NCI-H1417 (cell line): Measurements from ENCODE around the gene NUDT6.

ENCODE experiments used
- DNase-seq, 3 experiments: peaks; one replicate each; lab custom pipeline; 2025; lab: John Stamatoyannopoulos, UW

NUDT6 gene

GRCh38 chr4:122914292-122914904, 8.0 kb downstream of the NUDT6 start:
- DNase-seq = peak; percentile 1 to 37 (median 4)

- DNase-seq = no peak
These were observed 9.4 kb downstream of the NUDT6 start for GRCh38 chr4:122912810-122913575.

DNA sequence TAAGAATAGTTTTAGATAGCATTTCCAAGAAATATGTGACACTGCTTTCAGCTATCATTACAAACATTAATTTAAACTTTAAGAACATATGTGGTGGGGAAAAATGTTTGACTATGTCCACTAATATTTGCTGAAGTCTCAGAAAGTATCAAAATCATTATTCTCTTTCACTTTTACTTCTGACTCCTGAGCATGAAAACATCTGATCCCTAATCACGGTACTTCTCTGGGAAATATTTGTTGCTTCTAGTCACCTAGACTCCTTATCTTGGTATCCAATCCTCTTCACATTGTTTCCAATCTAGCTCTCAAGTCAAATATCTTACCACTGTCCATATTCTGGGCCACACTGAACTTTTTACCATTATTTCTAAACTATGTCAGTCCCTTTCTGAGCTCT, 10.8 kb downstream of the NUDT6 start:
- no peak for DNase-seq

DNA sequence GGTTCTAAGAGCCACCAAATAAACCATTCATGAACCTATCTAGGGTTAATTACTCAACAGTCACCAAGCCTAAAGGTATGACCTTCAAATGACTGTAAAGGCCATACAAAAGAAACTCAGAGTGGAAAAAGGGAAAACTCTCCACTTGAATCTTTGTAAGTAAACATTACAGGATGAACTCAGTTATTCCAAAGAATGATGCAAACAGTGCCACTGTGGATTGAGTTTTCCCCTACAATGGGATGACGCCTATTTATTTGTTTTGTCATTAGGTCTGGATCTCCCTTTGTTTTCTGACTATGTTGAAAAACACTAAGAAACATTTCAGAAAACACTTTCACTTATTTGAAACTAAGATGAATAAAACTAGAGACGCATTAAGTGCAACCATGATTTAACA, 12.7 kb downstream of the NUDT6 start:
- DNase-seq = peak in 1 of 3 experiments; percentile 5

- no peak for DNase-seq
These were observed 14.2 kb downstream of the NUDT6 start for GRCh38 chr4:122908223-122908622.

- DNase-seq = no peak
These were observed 15.5 kb downstream of the NUDT6 start for GRCh38 chr4:122906859-122907305.

DNA sequence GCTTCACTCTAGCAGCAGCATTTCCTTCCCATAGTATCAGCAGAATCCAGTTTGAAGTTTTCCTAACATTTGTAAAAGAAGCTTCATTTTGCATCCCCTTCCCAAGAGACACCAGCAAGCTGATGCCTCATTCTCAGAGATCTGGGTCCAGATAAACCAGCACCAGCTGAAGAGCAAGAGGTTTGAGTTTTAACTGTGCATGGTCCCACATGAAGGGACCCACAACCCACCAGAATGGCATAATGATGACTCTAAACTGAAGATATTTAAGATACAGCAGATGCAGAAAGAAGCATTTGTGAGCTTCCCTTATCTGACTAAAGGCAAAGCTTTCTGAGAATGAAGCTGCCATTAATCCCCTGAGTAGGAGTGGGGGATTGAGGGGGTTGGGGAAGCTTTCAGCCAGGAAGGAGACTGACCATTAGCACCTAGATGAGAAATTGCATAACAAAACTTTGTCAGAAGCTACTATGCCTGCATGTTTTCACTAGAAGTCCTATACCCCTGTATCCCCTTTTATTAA, 18.6 kb downstream of the NUDT6 start:
- no peak for DNase-seq

- DNase-seq = no peak
These were observed 21.0 kb downstream of the NUDT6 start for GRCh38 chr4:122901247-122902010.

DNA sequence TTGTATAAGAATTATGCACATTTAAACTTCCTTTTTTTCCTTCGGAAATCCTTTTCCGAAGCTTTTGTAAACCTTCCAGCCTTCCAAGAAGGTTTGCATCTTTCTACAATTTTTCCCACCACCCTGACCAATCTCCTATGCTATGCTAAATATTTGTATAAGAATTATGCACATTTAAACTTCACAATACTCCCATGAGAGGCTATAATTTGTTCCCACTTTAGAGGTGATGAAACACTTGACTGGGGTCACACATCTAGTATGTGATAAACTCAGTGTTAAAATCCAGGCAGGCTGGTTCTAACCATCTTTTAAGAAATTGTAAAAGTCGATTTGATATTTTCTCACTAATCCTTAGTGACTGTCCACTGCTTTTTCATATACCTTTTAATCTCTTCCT, 22.1 kb downstream of the NUDT6 start:
- peak in 1 of 3 experiments; percentile 2 for DNase-seq

DNA sequence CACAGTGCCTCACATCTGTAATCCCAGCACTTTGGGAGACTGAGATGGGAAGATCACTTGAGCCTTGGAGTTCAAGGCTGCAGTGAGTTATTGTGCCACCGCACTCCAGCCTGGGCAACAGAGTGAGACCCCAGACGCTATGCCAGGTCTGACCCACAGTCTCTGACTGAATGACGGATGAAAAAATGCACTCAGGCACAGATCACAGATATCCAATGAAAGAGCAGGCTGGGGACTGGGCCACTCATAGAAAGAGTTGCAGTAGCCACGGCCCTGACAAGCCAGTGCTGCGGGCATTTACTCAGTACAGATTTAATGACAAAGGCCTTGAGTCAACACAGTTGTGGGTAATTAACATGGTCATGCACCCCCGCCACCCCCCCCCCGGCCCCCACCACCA, 22.7 kb downstream of the NUDT6 start:
- DNase-seq = no peak

GRCh38 chr4:122898370-122899150, 23.8 kb downstream of the NUDT6 start:
- no peak for DNase-seq

DNA sequence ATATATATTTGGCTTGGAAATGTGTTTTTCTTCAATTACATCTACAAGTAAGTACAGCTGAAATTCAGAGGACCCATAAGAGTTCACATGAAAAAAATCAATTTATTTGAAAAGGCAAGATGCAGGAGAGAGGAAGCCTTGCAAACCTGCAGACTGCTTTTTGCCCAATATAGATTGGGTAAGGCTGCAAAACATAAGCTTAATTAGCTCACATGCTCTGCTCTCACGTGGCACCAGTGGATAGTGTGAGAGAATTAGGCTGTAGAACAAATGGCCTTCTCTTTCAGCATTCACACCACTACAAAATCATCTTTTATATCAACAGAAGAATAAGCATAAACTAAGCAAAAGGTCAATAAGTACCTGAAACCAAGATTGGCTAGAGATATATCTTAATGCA, 26.1 kb downstream of the NUDT6 start:
- no peak for DNase-seq

DNA sequence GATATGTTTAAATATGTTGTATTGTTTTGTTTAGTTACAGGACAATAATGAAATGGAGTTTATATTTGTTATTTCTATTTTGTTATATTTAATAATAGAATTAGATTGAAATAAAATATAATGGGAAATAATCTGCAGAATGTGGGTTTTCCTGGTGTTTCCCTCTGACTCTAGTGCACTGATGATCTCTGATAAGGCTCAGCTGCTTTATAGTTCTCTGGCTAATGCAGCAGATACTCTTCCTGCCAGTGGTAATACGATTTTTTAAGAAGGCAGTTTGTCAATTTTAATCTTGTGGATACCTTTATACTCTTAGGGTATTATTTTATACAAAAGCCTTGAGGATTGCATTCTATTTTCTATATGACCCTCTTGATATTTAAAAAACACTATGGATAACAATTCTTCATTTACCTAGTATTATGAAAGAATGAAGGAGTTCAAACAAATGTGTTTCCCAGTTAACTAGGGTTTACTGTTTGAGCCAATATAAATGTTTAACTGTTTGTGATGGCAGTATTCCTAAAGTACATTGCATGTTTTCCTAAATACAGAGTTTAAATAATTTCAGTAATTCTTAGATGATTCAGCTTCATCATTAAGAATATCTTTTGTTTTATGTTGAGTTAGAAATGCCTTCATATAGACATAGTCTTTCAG, 26.9 kb downstream of the NUDT6 start:
- DNase-seq = no peak

DNA sequence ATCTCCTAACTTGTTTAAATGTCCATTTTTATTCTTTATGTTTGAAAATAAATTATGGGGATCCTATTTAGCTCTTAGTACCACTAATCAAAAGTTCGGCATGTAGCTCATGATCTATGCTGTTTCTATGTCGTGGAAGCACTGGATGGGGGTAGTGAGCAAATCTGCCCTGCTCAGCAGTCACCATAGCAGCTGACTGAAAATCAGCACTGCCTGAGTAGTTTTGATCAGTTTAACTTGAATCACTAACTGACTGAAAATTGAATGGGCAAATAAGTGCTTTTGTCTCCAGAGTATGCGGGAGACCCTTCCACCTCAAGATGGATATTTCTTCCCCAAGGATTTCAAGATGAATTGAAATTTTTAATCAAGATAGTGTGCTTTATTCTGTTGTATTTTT, 27.6 kb downstream of the NUDT6 start:
- no peak for DNase-seq

- DNase-seq = no peak
These were observed 32.1 kb downstream of the NUDT6 start for GRCh38 chr4:122890147-122890795.

DNA sequence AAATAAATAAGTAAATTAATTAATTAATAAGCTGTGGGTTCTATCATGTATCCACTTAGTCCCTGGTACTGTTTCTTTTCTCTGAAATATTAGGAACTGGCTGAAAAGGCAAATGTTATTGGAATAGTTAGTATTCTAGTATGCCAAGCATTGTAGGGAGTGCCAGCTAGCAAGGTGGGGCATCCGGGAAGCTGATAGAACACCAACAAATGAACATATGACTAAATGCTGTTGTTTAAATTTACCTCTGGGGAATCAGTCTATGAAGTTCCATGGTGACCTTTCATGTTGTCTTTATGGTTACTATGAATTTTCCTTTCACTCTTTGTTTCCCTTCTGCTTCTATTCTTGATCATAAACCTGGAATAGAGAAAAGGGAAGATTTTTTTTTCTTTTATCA, 32.7 kb downstream of the NUDT6 start:
- no peak for DNase-seq

DNA sequence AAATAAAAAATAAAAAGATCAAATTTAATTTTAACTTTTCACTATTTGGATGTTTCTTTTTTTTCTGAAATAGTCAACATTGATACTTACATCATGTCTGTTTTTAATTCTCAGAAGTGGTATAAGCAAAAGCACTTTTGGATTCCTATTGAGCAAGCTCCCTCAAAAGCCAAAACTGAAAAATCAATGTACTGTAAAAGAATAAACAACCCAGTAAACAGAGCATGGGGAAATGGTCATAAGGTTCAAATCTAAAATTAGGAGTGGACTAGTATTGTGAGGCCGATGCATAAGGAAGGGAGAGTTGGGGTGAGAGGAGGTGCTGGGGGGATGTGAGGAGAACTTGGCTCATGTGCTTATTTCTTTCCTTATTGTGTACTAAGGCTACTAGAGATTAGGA, 37.9 kb downstream of the NUDT6 start:
- no peak for DNase-seq

GRCh38 chr4:122882857-122883735, 39.3 kb downstream of the NUDT6 start:
- no peak for DNase-seq

GRCh38 chr4:122879001-122879400, 43.4 kb downstream of the NUDT6 start:
- DNase-seq = no peak

DNA sequence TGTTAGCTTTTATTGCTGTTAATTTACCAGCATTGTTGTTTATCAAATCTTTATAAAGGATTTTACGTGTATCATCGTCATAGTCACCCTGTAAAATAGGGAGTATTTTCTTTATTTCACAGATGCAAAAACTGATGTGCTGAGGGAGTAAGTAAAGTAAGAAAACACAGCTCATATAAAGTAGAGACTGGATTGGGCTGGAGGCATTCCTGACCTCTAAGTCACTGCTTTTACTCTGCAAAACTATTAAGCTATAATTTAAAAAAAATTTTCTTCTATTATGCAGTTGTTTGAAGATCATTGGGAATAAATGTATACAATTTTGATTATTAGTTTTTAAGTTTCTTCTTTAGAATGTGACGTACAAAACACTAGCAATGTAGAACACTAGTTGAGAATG, 45.9 kb downstream of the NUDT6 start:
- no peak for DNase-seq
